NCI-H345 (cell line): Measurements from ENCODE around the gene ATOH8.
"Not testable (repeated sequence)": the region's sequence is repeated elsewhere in the genome, so short reads cannot be mapped to it uniquely, and the experiment has no call there.

Source experiments
- DNase-seq: peaks from one replicate; lab custom pipeline; 2025; lab: John Stamatoyannopoulos, UW

Gene ATOH8

DNA sequence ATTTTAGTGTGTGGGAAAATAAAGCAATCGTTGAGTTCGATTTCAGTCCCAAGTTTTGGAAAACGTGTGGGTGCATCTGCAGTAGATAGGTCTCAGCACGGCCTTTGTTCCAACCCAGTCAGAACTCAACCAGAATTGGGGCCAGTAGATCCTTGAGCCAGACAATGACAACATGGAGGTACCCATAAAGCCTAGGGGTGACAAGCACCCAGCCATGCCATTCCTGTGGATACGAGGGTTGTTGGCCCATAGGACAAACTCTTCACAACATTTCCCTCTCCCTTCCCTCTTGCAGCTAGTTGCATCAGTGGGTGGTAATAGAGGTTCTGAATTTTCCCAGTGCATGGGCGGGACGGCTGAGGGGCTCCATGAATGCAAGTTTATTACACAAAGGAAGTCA is 74.9 kb downstream of the ATOH8 start:
- no peak for DNase-seq

DNA sequence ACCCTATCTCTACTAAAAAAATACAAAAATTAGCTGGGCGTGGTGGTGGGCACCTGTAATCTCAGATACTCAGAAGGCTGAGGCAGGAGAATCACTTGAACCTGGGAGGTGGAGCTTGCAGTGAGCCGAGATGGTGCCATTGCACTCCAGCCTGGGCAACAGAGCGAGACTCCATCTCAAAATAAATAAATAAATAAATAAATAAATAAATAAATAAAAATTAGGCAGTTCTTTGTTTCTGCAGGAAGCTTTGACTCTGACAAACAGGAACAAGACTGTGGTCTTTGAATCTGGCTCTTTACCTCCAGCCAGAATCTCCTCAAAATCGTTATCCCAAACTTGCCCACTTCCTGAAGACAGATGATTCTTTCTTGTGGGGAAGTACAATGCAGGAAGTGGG is 75.6 kb downstream of the ATOH8 start:
- DNase-seq = not testable (repeated sequence)

DNA sequence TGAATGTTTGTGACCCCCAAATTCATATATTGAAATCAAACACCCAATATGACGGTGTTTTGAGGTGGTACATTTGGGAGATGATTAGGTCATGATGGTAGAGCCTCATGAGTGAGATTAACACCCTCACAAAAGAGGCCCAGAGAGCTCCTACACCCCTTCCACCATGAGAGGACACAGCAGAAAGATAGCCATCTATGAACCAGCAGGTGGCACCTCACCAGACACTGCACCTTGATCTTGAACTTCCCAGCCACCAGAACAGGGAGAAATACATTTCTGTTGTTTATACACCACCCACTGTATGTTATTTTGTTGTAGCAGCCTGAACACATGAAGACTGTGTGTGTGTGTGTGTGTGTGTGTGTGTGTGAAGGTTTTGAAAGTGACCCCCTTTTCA is 76.9 kb downstream of the ATOH8 start:
- no peak for DNase-seq

DNA sequence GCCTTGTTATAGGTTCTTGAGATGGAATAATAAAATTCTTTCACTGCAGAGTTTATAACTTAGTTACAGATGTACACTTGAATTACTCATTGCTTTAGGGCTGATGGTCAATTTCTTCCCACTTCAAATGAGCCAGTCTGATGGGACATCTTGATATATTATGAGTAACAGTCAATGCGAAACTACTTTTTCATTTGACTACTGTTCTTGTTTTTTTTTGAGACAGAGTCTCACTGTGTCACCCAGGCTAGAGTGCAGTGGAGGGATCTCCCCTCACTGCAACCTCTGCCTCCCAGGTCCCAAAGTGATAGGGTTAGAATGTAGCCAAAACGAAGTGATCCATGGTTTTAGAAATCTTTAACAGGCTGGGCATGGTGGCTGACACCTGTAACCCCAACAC is 77.9 kb downstream of the ATOH8 start:
- DNase-seq = no peak

DNA sequence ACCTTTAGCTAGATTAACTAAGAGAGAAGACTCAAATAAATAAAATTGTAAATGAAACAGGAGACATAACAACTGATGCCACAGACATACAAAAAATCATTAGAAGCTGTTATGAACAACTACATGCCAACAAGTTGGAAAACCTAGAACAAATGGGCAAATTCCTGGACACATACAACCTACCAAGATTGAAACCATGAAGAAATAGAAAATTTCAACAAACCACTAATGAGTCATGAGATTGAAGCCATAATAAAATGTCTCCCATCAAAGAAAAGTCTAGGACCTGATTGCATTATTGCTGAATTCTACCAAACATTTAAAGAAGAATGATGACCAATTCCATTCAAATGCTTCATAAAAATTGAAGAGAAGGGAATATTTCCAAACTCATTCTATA is 80.7 kb downstream of the ATOH8 start:
- no peak for DNase-seq
